ENCODE results near the gene ZWILCH.

ZWILCH gene

GRCh38 chr15:66503780-66504562 lies 1.2 kb upstream of the ZWILCH start:
- no peak for DNase-seq (ENCODE audit: low read depth in 1 of 2, low spot score in 1 of 2)
- no peaks in the 10 kb centered on the region for H3K27me3 ChIP-seq (ENCODE audit: insufficient read depth, poor library complexity, severe bottlenecking)
- TF ChIP-seq REST (IDR thresholded peaks at IDR 0.05; ENCODE audit: insufficient replicate concordance, low read depth) (no peak), GABPA (IDR thresholded peaks at IDR 0.05; ENCODE audit: low read depth) (no peak), POLR2AphosphoS5 (IDR thresholded peaks at IDR 0.05; ENCODE audit: low read depth) (no peak), SPI1 (IDR thresholded peaks at IDR 0.05; ENCODE audit: borderline replicate concordance, low read depth) (no peak)
- TF ChIP-seq, protein P1, sequence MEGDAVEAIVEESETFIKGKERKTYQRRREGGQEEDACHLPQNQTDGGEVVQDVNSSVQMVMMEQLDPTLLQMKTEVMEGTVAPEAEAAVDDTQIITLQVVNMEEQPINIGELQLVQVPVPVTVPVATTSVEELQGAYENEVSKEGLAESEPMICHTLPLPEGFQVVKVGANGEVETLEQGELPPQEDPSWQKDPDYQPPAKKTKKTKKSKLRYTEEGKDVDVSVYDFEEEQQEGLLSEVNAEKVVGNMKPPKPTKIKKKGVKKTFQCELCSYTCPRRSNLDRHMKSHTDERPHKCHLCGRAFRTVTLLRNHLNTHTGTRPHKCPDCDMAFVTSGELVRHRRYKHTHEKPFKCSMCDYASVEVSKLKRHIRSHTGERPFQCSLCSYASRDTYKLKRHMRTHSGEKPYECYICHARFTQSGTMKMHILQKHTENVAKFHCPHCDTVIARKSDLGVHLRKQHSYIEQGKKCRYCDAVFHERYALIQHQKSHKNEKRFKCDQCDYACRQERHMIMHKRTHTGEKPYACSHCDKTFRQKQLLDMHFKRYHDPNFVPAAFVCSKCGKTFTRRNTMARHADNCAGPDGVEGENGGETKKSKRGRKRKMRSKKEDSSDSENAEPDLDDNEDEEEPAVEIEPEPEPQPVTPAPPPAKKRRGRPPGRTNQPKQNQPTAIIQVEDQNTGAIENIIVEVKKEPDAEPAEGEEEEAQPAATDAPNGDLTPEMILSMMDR (IDR thresholded peaks at IDR 0.05; ENCODE audit: insufficient read depth, low read length): no peak
- H3K4me3 ChIP-seq (replicated peaks; ENCODE audit: insufficient read depth, low read length): peak overlapping the region; percentile 86
- H3K27ac ChIP-seq (replicated peaks): peak overlapping the region; percentile 99

DNA sequence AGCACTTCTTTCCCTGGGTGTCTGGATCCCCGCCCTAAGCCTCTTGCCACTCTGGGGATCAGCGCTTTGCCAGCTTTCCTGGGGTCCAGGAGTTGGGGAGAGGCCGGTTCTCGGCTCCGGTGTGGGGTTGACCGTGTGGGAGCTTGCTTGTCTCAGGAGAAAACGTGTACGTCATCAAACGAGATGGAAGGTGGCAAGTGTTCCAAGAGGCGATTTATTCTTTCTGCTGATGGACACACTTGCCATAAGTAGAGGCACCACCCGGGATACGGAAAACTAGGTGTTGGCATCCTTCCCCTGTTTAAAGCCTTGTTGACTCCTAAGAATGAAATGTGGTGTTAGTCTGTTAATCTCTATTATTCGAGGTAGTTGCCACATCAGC lies 295 bp downstream of the ZWILCH start:
- no peak for DNase-seq (ENCODE audit: low read depth in 1 of 2, low spot score in 1 of 2)
- Histone ChIP-seq H3K4me3 (replicated peaks; ENCODE audit: insufficient read depth, low read length) (peak overlapping the region; percentile 86), H3K27me3 (ENCODE audit: insufficient read depth, poor library complexity, severe bottlenecking) (no peaks in the 10 kb centered on the region), H3K27ac (replicated peaks) (peak overlapping the region; percentile 99)
- TF ChIP-seq SPI1 (IDR thresholded peaks at IDR 0.05; ENCODE audit: borderline replicate concordance, low read depth) (no peak), REST (IDR thresholded peaks at IDR 0.05; ENCODE audit: insufficient replicate concordance, low read depth) (no peak), POLR2AphosphoS5 (IDR thresholded peaks at IDR 0.05; ENCODE audit: low read depth) (no peak), GABPA (IDR thresholded peaks at IDR 0.05; ENCODE audit: low read depth) (no peak)
- TF ChIP-seq, protein P1 (IDR thresholded peaks at IDR 0.05; ENCODE audit: insufficient read depth, low read length): no peak

- Histone ChIP-seq H3K27me3 (ENCODE audit: insufficient read depth, poor library complexity, severe bottlenecking) (no peaks in the 10 kb centered on the region), H3K27ac (replicated peaks) (peak overlapping the region; percentile 99), H3K4me3 (replicated peaks; ENCODE audit: insufficient read depth, low read length) (peak overlapping the region; percentile 86)
- no peak for TF ChIP-seq GABPA (IDR thresholded peaks at IDR 0.05; ENCODE audit: low read depth)
- no peak for TF ChIP-seq REST (IDR thresholded peaks at IDR 0.05; ENCODE audit: insufficient replicate concordance, low read depth)
- TF ChIP-seq, protein P1 (IDR thresholded peaks at IDR 0.05; ENCODE audit: insufficient read depth, low read length): no peak
- no peak for DNase-seq (ENCODE audit: low read depth in 1 of 2, low spot score in 1 of 2)
Measured at GRCh38 chr15:66505818-66506217, 692 bp downstream of the ZWILCH start.
